Keratinocyte (primary cell): ENCODE measurements around the gene SPG7. TPM values are rescaled to one million over a fixed set of nuclear protein-coding genes. Genes with fewer than 3 reads are reported as not detected.

Experiments
- DNase-seq: peaks from one replicate; pipeline ENCODE4 v3.0.0-alpha.2; 2011; ENCODE audit warnings: low read depth, missing footprints, low spot score
- FAIRE-seq: peaks from 2 replicates; lab custom pipeline; 2011; peaks lifted over from hg19 to GRCh38; lab: Jason Lieb, UNC
- H2AFZ ChIP-seq: 2 replicates; pipeline ENCODE4 v1.6.0; 2012; ENCODE audit warnings: low read length, control low read depth, inconsistent platforms; ENCODE audit not compliant: control insufficient read depth
- H3K27ac ChIP-seq: 2 replicates; pipeline ENCODE4 v1.5.1; 2011; ENCODE audit warnings: low read length; ENCODE audit not compliant: control insufficient read depth, insufficient read depth
- H3K27me3 ChIP-seq: 3 replicates; pipeline ENCODE4 v1.6.0; 2011; ENCODE audit warnings: low read length; ENCODE audit not compliant: control insufficient read depth, insufficient read depth; ENCODE audit errors: extremely low read depth
- H3K36me3 ChIP-seq, 2 experiments: 2 replicates in 1 of 2; 3 replicates in 1 of 2; pipeline ENCODE4 v1.5.1; 2011; ENCODE audit warnings: low read length in 2 of 2, mild to moderate bottlenecking in 1 of 2; ENCODE audit not compliant: control insufficient read depth in 2 of 2, insufficient read depth in 2 of 2; ENCODE audit errors: extremely low read depth in 1 of 2
- H3K4me1 ChIP-seq: 3 replicates; pipeline ENCODE4 v1.5.1; 2011; ENCODE audit warnings: low read length; ENCODE audit not compliant: control insufficient read depth, insufficient read depth; ENCODE audit errors: extremely low read depth
- H3K4me2 ChIP-seq: 3 replicates; pipeline ENCODE4 v1.6.0; 2011; ENCODE audit warnings: low read depth, low read length; ENCODE audit not compliant: control insufficient read depth, insufficient read depth; ENCODE audit errors: extremely low read depth
- H3K4me3 ChIP-seq, 3 experiments: fragments of 200-600 bp in 1 of 3; sonication (generic) in 1 of 3; 2 replicates in 2 of 3; 3 replicates in 1 of 3; pipeline ENCODE4 v1.5.1; 2011 to 2016; ENCODE audit warnings: low read length in 3 of 3, mild to moderate bottlenecking in 3 of 3, control low read depth in 2 of 3, inconsistent platforms in 1 of 3, low read depth in 1 of 3, mixed read lengths in 1 of 3, mixed run types in 1 of 3, moderate library complexity in 1 of 3; ENCODE audit not compliant: control insufficient read depth in 2 of 3, insufficient read depth in 2 of 3; ENCODE audit errors: extremely low read depth in 1 of 3
- H3K79me2 ChIP-seq: 2 replicates; pipeline ENCODE4 v1.6.0; 2012; ENCODE audit warnings: low read length; ENCODE audit not compliant: control insufficient read depth, insufficient read depth
- H3K9ac ChIP-seq: 3 replicates; pipeline ENCODE4 v1.6.0; 2011; ENCODE audit warnings: low read length; ENCODE audit not compliant: control insufficient read depth, insufficient read depth; ENCODE audit errors: extremely low read depth
- H3K9me1 ChIP-seq: 3 replicates; pipeline ENCODE4 v1.6.0; 2011; ENCODE audit warnings: low read length; ENCODE audit not compliant: control insufficient read depth, insufficient read depth; ENCODE audit errors: extremely low read depth
- H3K9me3 ChIP-seq: 2 replicates; pipeline ENCODE4 v1.5.1; 2012; ENCODE audit warnings: low read depth, low read length; ENCODE audit not compliant: control insufficient read depth
- H4K20me1 ChIP-seq: 3 replicates; pipeline ENCODE4 v1.6.0; 2011; ENCODE audit warnings: low read length; ENCODE audit not compliant: control insufficient read depth, insufficient read depth; ENCODE audit errors: extremely low read depth
- CTCF ChIP-seq, 3 experiments: IDR thresholded peaks in 1 of 3; conservative IDR thresholded peaks in 1 of 3; optimal IDR thresholded peaks in 1 of 3; 2 replicates in 2 of 3; 3 replicates in 1 of 3; pipeline versions ENCODE3 to v1.5.1; 2011; ENCODE audit warnings: low read length in 3 of 3, mild to moderate bottlenecking in 3 of 3, moderate library complexity in 2 of 3, control low read depth in 1 of 3, inconsistent platforms in 1 of 3; ENCODE audit not compliant: insufficient read depth in 2 of 3; ENCODE audit errors: extremely low read depth in 1 of 3
- EZH2 ChIP-seq: IDR thresholded peaks from one replicate; pipeline ENCODE4 v1.6.1; 2012; ENCODE audit warnings: inconsistent platforms, mild to moderate bottlenecking, low read length, moderate library complexity
- dilution Hi-C: fragments of 300-500 bp; cut with MboI; formaldehyde crosslinking; loops from one replicate; pipeline ENCODE4 v1.7.0; 2020; ENCODE audit warnings: low sequenced_read_pairs; ENCODE audit not compliant: extremely low pct_ligation_motif_present
- polyA plus RNA-seq, 5 experiments: library from polyadenylated mRNA; depleted of rRNA in 3 of 5; stranded (reverse) in 3 of 5; stranded (forward) in 1 of 5; unstranded in 1 of 5; fragments of >200 nt; gene quantifications; 1 replicate in 1 of 5; 2 replicates in 3 of 5; 3 replicates in 1 of 5; pipeline versions ENCODE4 v1.2.1 to v1.2.3, GENCODE V29; 2011 to 2012; ENCODE audit warnings: missing spikeins in 2 of 5, low read depth in 1 of 5, low replicate concordance in 1 of 5

The SPG7 gene
- polyA plus RNA-seq, 1 donor (not counting 4 experiments of a cell fraction or from before 2014, with no cell fraction given), result 45.2 TPM

- H3K27me3 ChIP-seq, result no peaks in the 10 kb centered on the region
- H3K4me1 ChIP-seq, result no peaks in the 10 kb centered on the region
- dilution Hi-C loops, result no loop called here
- peaks cover 32 to 44% of the 10 kb centered on the region in 2 experiments for H3K36me3 ChIP-seq
- H3K79me2 ChIP-seq, result no peaks in the 10 kb centered on the region
- no peaks in the 10 kb centered on the region for H4K20me1 ChIP-seq
- H2AFZ ChIP-seq, result no peak overlapping the region
- TF ChIP-seq EZH2 (no peak), CTCF (optimal IDR thresholded peaks at IDR 0.05 in 1 of 3, IDR thresholded peaks at IDR 0.05 in 1 of 3, conservative IDR thresholded peaks at IDR 0.05 in 1 of 3; ENCODE audit: extremely low read depth in 1 of 3, insufficient read depth in 2 of 3, low read length in 3 of 3) (no peak)
- DNase-seq, result no peak
- no peaks in the 10 kb centered on the region for H3K9me1 ChIP-seq
- FAIRE-seq, result no peak
- H3K4me3 ChIP-seq, result no peak overlapping the region
- no peaks in the 10 kb centered on the region for H3K9me3 ChIP-seq
- H3K9ac ChIP-seq, result no peak overlapping the region
- no peak overlapping the region for H3K4me2 ChIP-seq
- no peak overlapping the region for H3K27ac ChIP-seq
Observed at GRCh38 chr16:89549007-89549700, 41.0 kb downstream of the SPG7 start.

DNA sequence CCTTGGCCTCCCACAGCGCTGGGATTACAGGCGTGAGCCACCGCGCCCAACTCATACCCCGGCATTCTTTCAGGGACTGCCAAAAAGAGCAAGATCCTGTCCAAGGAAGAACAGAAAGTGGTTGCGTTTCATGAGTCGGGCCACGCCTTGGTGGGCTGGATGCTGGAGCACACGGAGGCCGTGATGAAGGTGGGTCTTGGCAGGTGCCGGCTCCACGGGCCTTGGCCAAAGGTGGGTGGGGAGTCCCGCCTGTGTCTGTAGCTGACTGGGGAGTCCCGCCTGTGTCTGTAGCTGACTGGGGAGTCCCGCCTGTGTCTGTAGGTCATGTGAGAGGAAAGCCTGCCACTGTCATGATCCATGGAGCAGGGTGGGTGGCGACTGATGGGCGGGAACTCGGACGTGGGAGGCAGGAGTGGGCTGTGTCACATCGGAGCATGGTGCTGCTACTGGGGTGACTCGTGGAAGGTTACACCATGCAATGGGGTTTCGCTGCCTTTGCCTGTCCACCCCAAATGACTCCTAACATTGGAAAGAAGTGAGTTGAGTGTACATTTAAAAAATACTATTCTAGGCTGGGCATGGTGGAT, 42.3 kb downstream of the SPG7 start:
- peaks cover 29 to 39% of the 10 kb centered on the region in 2 experiments for H3K36me3 ChIP-seq

More for the DNA sequence above, 42.3 kb downstream of the SPG7 start:
- FAIRE-seq (no peak), DNase-seq (no peak)
- dilution Hi-C loops, result no loop called here
- no peaks in the 10 kb centered on the region for H4K20me1 ChIP-seq
- no peak overlapping the region for H2AFZ ChIP-seq
- H3K27ac ChIP-seq, result no peak overlapping the region
- no peaks in the 10 kb centered on the region for H3K27me3 ChIP-seq
- no peaks in the 10 kb centered on the region for H3K79me2 ChIP-seq
- H3K9me1 ChIP-seq, result no peaks in the 10 kb centered on the region
- no peak overlapping the region for H3K9ac ChIP-seq
- H3K9me3 ChIP-seq, result no peaks in the 10 kb centered on the region
- no peaks in the 10 kb centered on the region for H3K4me1 ChIP-seq
- H3K4me2 ChIP-seq, result no peak overlapping the region
- TF ChIP-seq CTCF (optimal IDR thresholded peaks at IDR 0.05 in 1 of 3, IDR thresholded peaks at IDR 0.05 in 1 of 3, conservative IDR thresholded peaks at IDR 0.05 in 1 of 3; ENCODE audit: extremely low read depth in 1 of 3, insufficient read depth in 2 of 3, low read length in 3 of 3) (no peak), EZH2 (no peak)
- no peak overlapping the region for H3K4me3 ChIP-seq
